GM12892 (cell line): ENCODE measurements around the gene ANKHD1.

ENCODE experiments used
- POLR2A ChIP-seq: IDR thresholded peaks from 2 replicates; pipeline ENCODE4 v1.6.1; 2011; ENCODE audit warnings: low read depth, low read length, control low read depth
- POLR2AphosphoS5 ChIP-seq: IDR thresholded peaks from 2 replicates; pipeline ENCODE4 v1.6.1; 2011; ENCODE audit warnings: low read depth, low read length, control low read depth
- TAF1 ChIP-seq: IDR thresholded peaks from 2 replicates; pipeline ENCODE4 v1.6.1; 2011; ENCODE audit warnings: low read depth, mild to moderate bottlenecking, control low read depth, low read length, borderline replicate concordance

DNA sequence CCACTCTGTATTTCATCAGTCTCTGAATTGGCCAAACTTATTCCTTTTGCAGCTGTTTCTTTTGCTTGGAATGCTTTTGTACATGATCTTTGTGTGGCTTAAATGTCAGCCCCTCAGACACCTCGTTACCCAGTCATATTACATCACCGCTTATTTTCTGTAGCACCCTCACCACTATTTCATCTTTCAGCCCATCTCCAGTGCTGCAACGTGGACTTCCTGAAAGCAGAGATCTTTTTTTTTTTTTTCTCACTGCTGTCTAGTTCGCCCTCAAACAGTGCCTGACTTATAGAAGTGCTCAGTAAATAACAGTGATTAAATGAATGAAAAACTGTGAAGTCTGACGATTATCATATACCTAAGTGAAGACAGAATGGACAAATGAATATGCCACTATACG lies 154.8 kb downstream of the ANKHD1 start:
- TF ChIP-seq POLR2A (no peak), TAF1 (no peak), POLR2AphosphoS5 (no peak)
